Prostate gland (tissue), 2 donors: ENCODE data around the gene CEP72. TPM values are rescaled to one million over a fixed set of nuclear protein-coding genes. Genes with fewer than 3 reads are reported as not detected.

ENCODE experiments used
- DNase-seq: peaks from one replicate; pipeline ENCODE4 v3.0.0-alpha.2; 2019; ENCODE audit warnings: low spot score
- H3K27ac ChIP-seq, 2 donors: fragments of 200-600 bp; sonication (generic); 2 replicates each; pipeline ENCODE4 v1.5.1; 2017 to 2019
- H3K27me3 ChIP-seq: fragments of 200-600 bp; sonication (generic); replicated peaks from 2 replicates; pipeline ENCODE4 v1.5.1; 2019; ENCODE audit not compliant: insufficient read depth
- H3K36me3 ChIP-seq, 2 donors: fragments of 200-600 bp; sonication (generic); 1 replicate in 1 of 2; 2 replicates in 1 of 2; pipeline versions ENCODE4 v1.5.1 to v1.8.1; 2017 to 2019
- H3K4me1 ChIP-seq: fragments of 200-600 bp; sonication (generic); replicated peaks from 2 replicates; pipeline ENCODE4 v1.5.1; 2019
- H3K4me3 ChIP-seq, 2 donors: fragments of 200-600 bp; sonication (generic); 2 replicates each; pipeline ENCODE4 v1.5.1; 2017 to 2019
- H3K9me3 ChIP-seq: fragments of 200-600 bp; sonication (generic); 2 replicates; pipeline ENCODE4 v1.5.1; 2017
- CTCF ChIP-seq, 4 experiments: fragments of 200-600 bp in 2 of 4; fragments of 450-650 bp in 2 of 4; sonication (generic) in 2 of 4; IDR thresholded peaks; 1 replicate in 3 of 4; 2 replicates in 1 of 4; pipeline ENCODE4 v1.5.1; 2016 to 2019; ENCODE audit warnings: antibody characterized with exemption in 4 of 4, mild to moderate bottlenecking in 2 of 4, moderate library complexity in 2 of 4
- POLR2A ChIP-seq: fragments of 450-650 bp; IDR thresholded peaks from one replicate; pipeline ENCODE4 v1.6.1; 2016; ENCODE audit warnings: antibody characterized with exemption, mild to moderate bottlenecking
- POLR2AphosphoS5 ChIP-seq: sonication (generic); formaldehyde crosslinking; IDR thresholded peaks from one replicate; pipeline ENCODE4 v1.6.1; 2017; ENCODE audit warnings: antibody characterized with exemption
- WGBS: methylation state at CpG from one replicate; pipeline ENCODE4 v1.1.5; 2018; 5-methylcytosine and 5-hydroxymethylcytosine counted together
- intact Hi-C: fragments of 100-400 bp; cut with DNase I; formaldehyde crosslinking; loops from one replicate; pipeline ENCODE4 v1.14.2; 2022
- total RNA-seq, 2 donors: library from RNA; depleted of rRNA; stranded (reverse); fragments of >200 nt; gene quantifications; one replicate each; pipeline ENCODE4 v1.1.0, GENCODE V29; 2016

The CEP72 gene
- total RNA-seq, 2 donors from 2014 or later, result 6.4 to 12.8 TPM

GRCh38 chr5:590346-590745 is 21.8 kb upstream of the CEP72 start:
- intact Hi-C loops, result no loop called here
- no peaks in the 10 kb centered on the region for H3K4me1 ChIP-seq
- H3K36me3 ChIP-seq, result no peaks in the 10 kb centered on the region
- TF ChIP-seq POLR2AphosphoS5 (no peak), CTCF (IDR thresholded peaks at IDR 0.05) (no peak), POLR2A (no peak)
- DNase-seq, result no peak
- H3K27me3 ChIP-seq, result peaks cover 15% of the 10 kb centered on the region
- no peak overlapping the region for H3K27ac ChIP-seq
- no peak overlapping the region for H3K4me3 ChIP-seq
- no peaks in the 10 kb centered on the region for H3K9me3 ChIP-seq

GRCh38 chr5:591746-592145 is 20.4 kb upstream of the CEP72 start:
- Histone ChIP-seq H3K4me3 (no peak overlapping the region), H3K27ac (no peak overlapping the region), H3K9me3 (no peaks in the 10 kb centered on the region), H3K36me3 (no peaks in the 10 kb centered on the region), H3K4me1 (no peaks in the 10 kb centered on the region), H3K27me3 (peaks cover 15% of the 10 kb centered on the region)
- intact Hi-C loops, result no loop called here
- WGBS, result 70% methylated on average over 4 of the region's 5 CpGs
- TF ChIP-seq CTCF (IDR thresholded peaks at IDR 0.05), result no peak
- no peak for TF ChIP-seq POLR2A
- DNase-seq, result no peak

GRCh38 chr5:592158-592557 is 20.0 kb upstream of the CEP72 start:
- Histone ChIP-seq H3K4me3 (no peak overlapping the region), H3K36me3 (no peaks in the 10 kb centered on the region), H3K27me3 (peaks cover 17% of the 10 kb centered on the region), H3K9me3 (no peaks in the 10 kb centered on the region), H3K27ac (no peak overlapping the region), H3K4me1 (no peaks in the 10 kb centered on the region)
- TF ChIP-seq POLR2AphosphoS5 (no peak), POLR2A (no peak), CTCF (IDR thresholded peaks at IDR 0.05) (no peak)
- intact Hi-C loops, result no loop called here
- WGBS, result 53% methylated on average over 5 of the region's 5 CpGs
- DNase-seq, result no peak

GRCh38 chr5:593511-593910 is 18.6 kb upstream of the CEP72 start:
- no peak for DNase-seq
- Histone ChIP-seq H3K4me1 (no peaks in the 10 kb centered on the region), H3K4me3 (no peak overlapping the region), H3K36me3 (no peaks in the 10 kb centered on the region), H3K9me3 (no peaks in the 10 kb centered on the region), H3K27me3 (peaks cover 18% of the 10 kb centered on the region), H3K27ac (no peak overlapping the region)
- no peak for TF ChIP-seq POLR2AphosphoS5
- TF ChIP-seq CTCF (IDR thresholded peaks at IDR 0.05), result no peak
- TF ChIP-seq POLR2A, result no peak
- intact Hi-C loops, result no loop called here
- 80% methylated on average over 8 of the region's 8 CpGs for WGBS

- no peaks in the 10 kb centered on the region for H3K36me3 ChIP-seq
- no peaks in the 10 kb centered on the region for H3K4me1 ChIP-seq
- WGBS, result 49% methylated on average over 2 of the region's 2 CpGs
- H3K9me3 ChIP-seq, result no peaks in the 10 kb centered on the region
- H3K4me3 ChIP-seq, result no peak overlapping the region
- H3K27me3 ChIP-seq, result peaks cover 18% of the 10 kb centered on the region
- no peak overlapping the region for H3K27ac ChIP-seq
- no peak for DNase-seq
- intact Hi-C loops, result no loop called here
- TF ChIP-seq CTCF (IDR thresholded peaks at IDR 0.05) (no peak), POLR2A (no peak), POLR2AphosphoS5 (no peak)
Measured at GRCh38 chr5:594226-594860, 17.8 kb upstream of the CEP72 start.
